ENCODE results near the gene LINC01488.

LINC01488 gene

DNA sequence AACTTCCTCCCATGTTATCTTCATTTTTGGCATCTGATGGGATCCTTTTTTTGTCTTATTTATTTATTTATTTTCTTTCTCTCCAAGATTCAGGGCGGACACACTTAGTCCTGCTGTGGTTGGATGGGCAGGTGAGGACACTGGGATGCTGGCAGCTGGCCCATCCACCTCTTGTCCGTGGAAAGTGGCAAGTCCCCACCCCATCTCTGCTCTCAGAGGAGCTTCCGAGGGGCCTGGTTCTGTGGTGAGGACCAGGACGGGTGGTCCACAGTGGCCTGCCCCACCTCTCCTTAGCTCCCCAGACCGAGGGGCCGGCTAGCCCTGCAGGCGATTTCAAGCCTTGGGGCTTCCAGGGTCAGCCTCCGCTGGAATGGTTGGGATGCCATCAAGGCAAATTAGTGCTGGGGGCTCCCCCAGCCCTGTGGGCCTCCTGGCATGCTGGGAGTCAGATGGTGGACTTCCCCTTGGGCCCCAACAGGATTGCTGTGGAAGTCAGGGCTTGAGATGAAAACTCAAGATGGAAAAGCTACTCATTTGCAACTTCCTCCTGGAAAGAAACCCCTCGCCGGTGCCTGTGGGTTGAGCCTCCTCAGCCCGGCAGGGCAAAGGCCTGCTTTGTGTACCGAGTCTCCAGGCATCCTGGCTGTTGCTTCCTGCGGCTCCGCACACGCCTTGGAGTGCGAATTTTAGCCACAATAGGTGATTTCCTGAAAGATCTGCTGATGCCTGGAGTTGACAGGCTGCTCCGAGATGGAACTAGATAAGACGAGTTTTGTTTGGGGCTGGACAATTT, 31.2 kb upstream of the LINC01488 start:
- no peak overlapping the region for H3K4me3 ChIP-seq (ENCODE audit: insufficient read depth, low read length, poor library complexity, severe bottlenecking)
- no peaks in the 10 kb centered on the region for H3K9me2 ChIP-seq (replicated peaks; ENCODE audit: insufficient read depth, low read length)
- no peaks in the 10 kb centered on the region for H3K79me2 ChIP-seq (ENCODE audit: insufficient read depth, low read length)
- TF ChIP-seq, protein P1, sequence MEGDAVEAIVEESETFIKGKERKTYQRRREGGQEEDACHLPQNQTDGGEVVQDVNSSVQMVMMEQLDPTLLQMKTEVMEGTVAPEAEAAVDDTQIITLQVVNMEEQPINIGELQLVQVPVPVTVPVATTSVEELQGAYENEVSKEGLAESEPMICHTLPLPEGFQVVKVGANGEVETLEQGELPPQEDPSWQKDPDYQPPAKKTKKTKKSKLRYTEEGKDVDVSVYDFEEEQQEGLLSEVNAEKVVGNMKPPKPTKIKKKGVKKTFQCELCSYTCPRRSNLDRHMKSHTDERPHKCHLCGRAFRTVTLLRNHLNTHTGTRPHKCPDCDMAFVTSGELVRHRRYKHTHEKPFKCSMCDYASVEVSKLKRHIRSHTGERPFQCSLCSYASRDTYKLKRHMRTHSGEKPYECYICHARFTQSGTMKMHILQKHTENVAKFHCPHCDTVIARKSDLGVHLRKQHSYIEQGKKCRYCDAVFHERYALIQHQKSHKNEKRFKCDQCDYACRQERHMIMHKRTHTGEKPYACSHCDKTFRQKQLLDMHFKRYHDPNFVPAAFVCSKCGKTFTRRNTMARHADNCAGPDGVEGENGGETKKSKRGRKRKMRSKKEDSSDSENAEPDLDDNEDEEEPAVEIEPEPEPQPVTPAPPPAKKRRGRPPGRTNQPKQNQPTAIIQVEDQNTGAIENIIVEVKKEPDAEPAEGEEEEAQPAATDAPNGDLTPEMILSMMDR (IDR thresholded peaks at IDR 0.05; ENCODE audit: insufficient read depth, low read length, poor library complexity, severe bottlenecking): no peak
- TF ChIP-seq EZH2phosphoT487 (conservative IDR thresholded peaks at IDR 0.05; ENCODE audit: low read length): no peak
- no peaks in the 10 kb centered on the region for H3F3A ChIP-seq (ENCODE audit: insufficient read depth)
- H3K27ac ChIP-seq (ENCODE audit: low read depth, low read length): no peak overlapping the region
- H4K20me1 ChIP-seq (ENCODE audit: low read depth, low read length): no peaks in the 10 kb centered on the region
- H3K36me3 ChIP-seq (ENCODE audit: low read length): no peaks in the 10 kb centered on the region
- no peaks in the 10 kb centered on the region for H3K9me3 ChIP-seq (ENCODE audit: insufficient read depth, low read length)
- H3K27me3 ChIP-seq (ENCODE audit: low read length): no peaks in the 10 kb centered on the region
- H3K4me2 ChIP-seq (ENCODE audit: low read depth, low read length, poor library complexity, severe bottlenecking): no peak overlapping the region
- H2AFZ ChIP-seq (ENCODE audit: low read depth, low read length, severe bottlenecking): no peak overlapping the region
- no peak overlapping the region for H3K9ac ChIP-seq (ENCODE audit: low read length)

DNA sequence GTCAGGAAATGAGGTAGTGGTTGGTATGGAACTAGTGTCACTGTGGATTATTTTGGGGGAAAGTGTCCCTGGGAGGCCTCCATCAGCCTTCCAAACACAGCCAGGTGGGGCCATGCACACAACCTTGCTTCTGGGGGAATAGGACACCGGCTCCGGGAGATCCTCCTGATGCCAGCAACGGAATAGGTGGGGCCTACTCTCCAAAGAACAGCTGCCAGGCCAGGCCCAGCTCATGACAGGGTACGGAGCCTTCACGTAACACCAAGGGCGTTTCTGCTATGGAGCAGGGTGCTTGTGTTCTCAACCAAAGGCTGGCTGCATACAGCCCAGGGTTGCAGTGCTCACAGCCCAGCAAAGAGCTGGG, 30.6 kb upstream of the LINC01488 start:
- Histone ChIP-seq H3K9ac (ENCODE audit: low read length) (no peak overlapping the region), H3K27me3 (ENCODE audit: low read length) (no peaks in the 10 kb centered on the region), H3K4me2 (ENCODE audit: low read depth, low read length, poor library complexity, severe bottlenecking) (no peak overlapping the region), H3K27ac (ENCODE audit: low read depth, low read length) (no peak overlapping the region), H3K79me2 (ENCODE audit: insufficient read depth, low read length) (no peaks in the 10 kb centered on the region), H3K9me3 (ENCODE audit: insufficient read depth, low read length) (no peaks in the 10 kb centered on the region), H3F3A (ENCODE audit: insufficient read depth) (no peaks in the 10 kb centered on the region), H4K20me1 (ENCODE audit: low read depth, low read length) (no peaks in the 10 kb centered on the region), H3K9me2 (replicated peaks; ENCODE audit: insufficient read depth, low read length) (no peaks in the 10 kb centered on the region), H3K4me3 (ENCODE audit: insufficient read depth, low read length, poor library complexity, severe bottlenecking) (no peak overlapping the region), H3K36me3 (ENCODE audit: low read length) (no peaks in the 10 kb centered on the region), H2AFZ (ENCODE audit: low read depth, low read length, severe bottlenecking) (no peak overlapping the region)
- TF ChIP-seq EZH2phosphoT487 (conservative IDR thresholded peaks at IDR 0.05; ENCODE audit: low read length): no peak
- TF ChIP-seq, protein P1 (IDR thresholded peaks at IDR 0.05; ENCODE audit: insufficient read depth, low read length, poor library complexity, severe bottlenecking): no peak

DNA sequence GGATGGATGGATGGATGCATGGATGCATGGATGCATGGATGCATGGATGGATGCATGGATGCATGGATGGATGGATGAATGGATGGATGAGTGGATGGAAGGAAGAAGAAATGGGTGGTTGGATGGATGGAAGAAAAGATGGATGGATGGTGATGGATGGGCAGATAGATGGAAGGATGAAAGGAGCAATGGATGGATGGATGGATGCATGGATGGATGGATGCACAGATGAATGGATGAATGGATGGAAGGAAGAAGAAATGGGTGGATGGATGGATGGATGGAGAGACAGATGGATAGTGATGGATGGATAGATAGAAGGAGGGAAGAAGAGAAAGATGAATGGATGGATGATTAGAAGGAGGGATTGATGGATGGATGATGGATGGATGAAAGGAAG, 30.2 kb upstream of the LINC01488 start:
- no peak for TF ChIP-seq EZH2phosphoT487 (conservative IDR thresholded peaks at IDR 0.05; ENCODE audit: low read length)
- TF ChIP-seq, protein P1 (IDR thresholded peaks at IDR 0.05; ENCODE audit: insufficient read depth, low read length, poor library complexity, severe bottlenecking): no peak
- no peaks in the 10 kb centered on the region for H3K9me2 ChIP-seq (replicated peaks; ENCODE audit: insufficient read depth, low read length)
- H3K79me2 ChIP-seq (ENCODE audit: insufficient read depth, low read length): no peaks in the 10 kb centered on the region
- H3K9me3 ChIP-seq (ENCODE audit: insufficient read depth, low read length): no peaks in the 10 kb centered on the region
- H3F3A ChIP-seq (ENCODE audit: insufficient read depth): no peaks in the 10 kb centered on the region
- H2AFZ ChIP-seq (ENCODE audit: low read depth, low read length, severe bottlenecking): no peak overlapping the region
- H3K4me3 ChIP-seq (ENCODE audit: insufficient read depth, low read length, poor library complexity, severe bottlenecking): no peak overlapping the region
- no peaks in the 10 kb centered on the region for H3K36me3 ChIP-seq (ENCODE audit: low read length)
- H3K9ac ChIP-seq (ENCODE audit: low read length): no peak overlapping the region
- no peak overlapping the region for H3K27ac ChIP-seq (ENCODE audit: low read depth, low read length)
- H3K4me2 ChIP-seq (ENCODE audit: low read depth, low read length, poor library complexity, severe bottlenecking): no peak overlapping the region
- no peaks in the 10 kb centered on the region for H3K27me3 ChIP-seq (ENCODE audit: low read length)
- no peaks in the 10 kb centered on the region for H4K20me1 ChIP-seq (ENCODE audit: low read depth, low read length)

Data from SU-DHL-6 (cell line).